ENCODE data around the gene POU6F2. TPM values are rescaled to one million over a fixed set of nuclear protein-coding genes. Genes with fewer than 3 reads are reported as not detected.

Gene POU6F2
- total and polyA plus RNA-seq, 2 donors from 2014 or later: 0.47 TPM; not detected in 1

DNA sequence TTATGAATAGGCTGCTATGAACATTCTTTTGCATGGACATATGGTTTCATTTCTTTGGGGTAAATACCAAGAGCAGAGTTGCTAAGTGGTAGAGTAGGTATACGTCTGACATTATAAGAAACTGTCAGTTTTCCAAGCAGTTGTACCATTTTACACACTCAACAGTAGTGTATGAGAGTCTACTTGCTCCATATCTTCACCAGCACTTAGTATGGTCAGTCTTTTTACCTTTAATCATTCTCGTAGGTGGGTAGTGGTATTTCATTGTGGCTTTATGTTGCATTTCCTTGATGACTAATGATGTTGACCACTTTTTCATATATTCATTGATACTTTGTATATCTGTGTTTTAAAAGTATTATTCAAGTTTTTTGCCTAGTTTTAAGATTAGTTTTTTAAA, 45.1 kb downstream of the POU6F2 start:
- DNase-seq: no peak
- no peak overlapping the region for H3K4me3 ChIP-seq (ENCODE audit: low read length in 3 of 3)
- intact Hi-C loops (cut with DNase I): no loop called here
- no peak overlapping the region for H3K9ac ChIP-seq (ENCODE audit: low read length in 3 of 3)
- H3K27me3 ChIP-seq (ENCODE audit: control insufficient read depth, insufficient read depth, low read length): no peaks in the 10 kb centered on the region
- no peak for FAIRE-seq
- no peaks in the 10 kb centered on the region for H3K4me1 ChIP-seq (ENCODE audit: control insufficient read depth in 2 of 3, insufficient read depth in 2 of 3, low read depth in 1 of 3, low read length in 3 of 3)
- no peaks in the 10 kb centered on the region for H3K36me3 ChIP-seq (ENCODE audit: control insufficient read depth in 2 of 3, insufficient read depth in 3 of 3, low read length in 3 of 3)
- TF ChIP-seq, protein P1, sequence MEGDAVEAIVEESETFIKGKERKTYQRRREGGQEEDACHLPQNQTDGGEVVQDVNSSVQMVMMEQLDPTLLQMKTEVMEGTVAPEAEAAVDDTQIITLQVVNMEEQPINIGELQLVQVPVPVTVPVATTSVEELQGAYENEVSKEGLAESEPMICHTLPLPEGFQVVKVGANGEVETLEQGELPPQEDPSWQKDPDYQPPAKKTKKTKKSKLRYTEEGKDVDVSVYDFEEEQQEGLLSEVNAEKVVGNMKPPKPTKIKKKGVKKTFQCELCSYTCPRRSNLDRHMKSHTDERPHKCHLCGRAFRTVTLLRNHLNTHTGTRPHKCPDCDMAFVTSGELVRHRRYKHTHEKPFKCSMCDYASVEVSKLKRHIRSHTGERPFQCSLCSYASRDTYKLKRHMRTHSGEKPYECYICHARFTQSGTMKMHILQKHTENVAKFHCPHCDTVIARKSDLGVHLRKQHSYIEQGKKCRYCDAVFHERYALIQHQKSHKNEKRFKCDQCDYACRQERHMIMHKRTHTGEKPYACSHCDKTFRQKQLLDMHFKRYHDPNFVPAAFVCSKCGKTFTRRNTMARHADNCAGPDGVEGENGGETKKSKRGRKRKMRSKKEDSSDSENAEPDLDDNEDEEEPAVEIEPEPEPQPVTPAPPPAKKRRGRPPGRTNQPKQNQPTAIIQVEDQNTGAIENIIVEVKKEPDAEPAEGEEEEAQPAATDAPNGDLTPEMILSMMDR (IDR thresholded peaks at IDR 0.05; ENCODE audit: borderline replicate concordance, extremely low read depth, insufficient read depth): no peak
- H3K9me3 ChIP-seq (ENCODE audit: control insufficient read depth in 2 of 3, insufficient read depth in 1 of 3, low read length in 3 of 3): no peaks in the 10 kb centered on the region
- no peak overlapping the region for H3K27ac ChIP-seq (ENCODE audit: low read depth in 2 of 2, low read length in 2 of 2)

- Histone ChIP-seq H3K4me3 (ENCODE audit: low read length in 3 of 3) (no peak overlapping the region), H3K9ac (ENCODE audit: low read length in 3 of 3) (no peak overlapping the region), H3K27ac (ENCODE audit: low read depth in 2 of 2, low read length in 2 of 2) (no peak overlapping the region), H3K27me3 (ENCODE audit: control insufficient read depth, insufficient read depth, low read length) (no peaks in the 10 kb centered on the region), H3K9me3 (ENCODE audit: control insufficient read depth in 2 of 3, insufficient read depth in 1 of 3, low read length in 3 of 3) (no peaks in the 10 kb centered on the region), H3K36me3 (ENCODE audit: control insufficient read depth in 2 of 3, insufficient read depth in 3 of 3, low read length in 3 of 3) (no peaks in the 10 kb centered on the region), H3K4me1 (ENCODE audit: control insufficient read depth in 2 of 3, insufficient read depth in 2 of 3, low read depth in 1 of 3, low read length in 3 of 3) (no peaks in the 10 kb centered on the region)
- intact Hi-C loops (cut with DNase I): no loop called here
- DNase-seq (peak in 1 of 5 donors; percentile 23), FAIRE-seq (no peak)
- TF ChIP-seq, protein P1 (IDR thresholded peaks at IDR 0.05; ENCODE audit: borderline replicate concordance, extremely low read depth, insufficient read depth): no peak
These were observed 49.8 kb downstream of the POU6F2 start for GRCh38 chr7:39027491-39027890.

DNA sequence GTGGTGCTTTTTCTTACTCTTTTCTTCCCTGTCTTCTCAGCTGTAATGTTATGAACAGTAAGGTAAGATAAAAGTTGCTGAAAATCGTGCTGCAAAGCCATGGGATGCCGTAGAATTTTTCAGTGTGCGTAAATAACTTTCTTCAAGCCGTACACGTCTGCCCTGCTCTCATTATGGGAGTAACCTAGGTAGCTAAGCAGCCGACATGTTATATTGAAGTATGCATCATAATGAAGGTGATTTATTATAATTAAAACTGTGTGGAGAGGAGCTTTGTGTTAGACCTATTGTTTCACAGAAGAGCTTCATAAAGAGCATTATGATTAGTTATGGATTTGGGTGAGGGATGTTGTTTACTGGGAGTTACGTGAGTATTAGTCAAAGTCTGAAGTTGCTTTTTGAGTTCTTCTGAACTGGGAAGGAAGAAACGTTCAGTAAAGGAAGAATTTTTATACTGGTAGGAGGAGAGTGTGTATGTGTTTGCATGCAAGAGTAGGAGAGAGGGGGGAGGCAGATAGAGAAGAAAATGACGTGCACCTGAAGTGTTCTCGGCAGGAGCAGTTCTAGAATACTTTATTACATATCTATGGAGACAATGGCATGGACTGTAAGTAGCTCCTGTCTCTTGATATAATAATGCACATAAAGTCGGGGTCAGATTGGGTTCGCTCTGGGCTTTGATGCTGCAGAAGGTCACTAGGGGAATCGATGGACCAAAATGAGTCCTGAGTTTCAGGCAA, 56.3 kb downstream of the POU6F2 start:
- Histone ChIP-seq H3K4me3 (ENCODE audit: low read length in 3 of 3) (no peak overlapping the region), H3K9me3 (ENCODE audit: control insufficient read depth in 2 of 3, insufficient read depth in 1 of 3, low read length in 3 of 3) (no peaks in the 10 kb centered on the region), H3K36me3 (ENCODE audit: control insufficient read depth in 2 of 3, insufficient read depth in 3 of 3, low read length in 3 of 3) (no peaks in the 10 kb centered on the region), H3K27me3 (ENCODE audit: control insufficient read depth, insufficient read depth, low read length) (no peaks in the 10 kb centered on the region), H3K4me1 (ENCODE audit: control insufficient read depth in 2 of 3, insufficient read depth in 2 of 3, low read depth in 1 of 3, low read length in 3 of 3) (no peaks in the 10 kb centered on the region), H3K9ac (ENCODE audit: low read length in 3 of 3) (no peak overlapping the region), H3K27ac (ENCODE audit: low read depth in 2 of 2, low read length in 2 of 2) (no peak overlapping the region)
- no peak for FAIRE-seq
- no peak for DNase-seq
- TF ChIP-seq, protein P1 (IDR thresholded peaks at IDR 0.05; ENCODE audit: borderline replicate concordance, extremely low read depth, insufficient read depth): no peak
- intact Hi-C loops (cut with DNase I): no loop called here

Measured in kidney (tissue), 14 donors.